ENCODE data around the gene TMEM245.
"Not testable (repeated sequence)": the region's sequence is repeated elsewhere in the genome, so short reads cannot be mapped to it uniquely, and the experiment has no call there.

The TMEM245 gene

DNA sequence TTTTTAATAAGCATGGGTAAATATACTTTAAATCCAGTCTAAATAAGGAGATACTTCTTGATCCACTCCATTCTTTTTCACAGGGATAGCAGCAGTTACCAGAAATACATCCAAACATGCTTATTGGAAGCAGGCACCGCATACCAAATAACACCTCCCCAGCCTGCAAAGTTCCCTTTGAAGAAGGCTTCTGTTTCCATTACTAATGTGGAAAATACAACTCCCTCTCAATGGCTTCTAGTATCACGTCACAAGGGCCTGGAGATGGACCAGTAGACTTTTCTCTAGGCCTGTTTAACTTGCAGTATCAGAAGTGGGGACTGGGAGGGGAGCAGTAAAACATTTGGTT is 20.8 kb downstream of the TMEM245 start:
- DNase-seq, result no peak

DNA sequence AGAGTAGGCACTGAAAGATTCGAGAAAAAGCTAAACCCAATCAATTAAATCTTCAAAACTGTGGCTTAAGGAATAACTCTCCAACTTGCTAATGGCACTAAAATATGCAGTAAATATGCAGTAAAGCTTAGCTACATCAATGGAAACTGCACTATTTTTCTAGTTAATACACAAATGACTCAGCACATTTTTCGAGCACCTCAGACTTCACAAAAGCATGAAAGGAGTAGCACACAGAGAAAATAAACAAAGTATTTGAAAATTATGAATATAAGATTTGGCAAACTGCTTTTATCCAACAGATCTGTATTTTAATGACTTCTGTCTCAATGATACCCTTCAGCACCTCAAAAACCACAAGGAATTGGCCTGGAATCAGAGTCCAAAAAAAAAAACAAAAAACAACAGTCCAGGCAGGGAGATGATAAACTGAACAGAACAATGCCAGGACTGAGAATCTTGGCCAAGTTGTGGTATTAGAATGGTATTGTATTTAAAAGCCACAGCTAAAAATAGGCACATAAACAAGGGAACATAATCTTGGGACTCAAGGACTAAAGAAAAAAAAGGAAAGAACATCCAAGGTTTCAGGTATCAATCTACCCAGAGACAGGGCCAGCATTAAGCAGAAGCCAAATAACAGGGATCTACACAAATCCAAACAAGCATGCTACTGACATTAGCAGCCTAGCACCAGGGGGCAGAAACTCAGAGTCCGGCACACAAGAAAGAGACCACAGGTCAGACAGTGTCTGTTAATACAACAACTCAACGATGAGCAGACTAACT is 21.4 kb downstream of the TMEM245 start:
- no peak for DNase-seq

DNA sequence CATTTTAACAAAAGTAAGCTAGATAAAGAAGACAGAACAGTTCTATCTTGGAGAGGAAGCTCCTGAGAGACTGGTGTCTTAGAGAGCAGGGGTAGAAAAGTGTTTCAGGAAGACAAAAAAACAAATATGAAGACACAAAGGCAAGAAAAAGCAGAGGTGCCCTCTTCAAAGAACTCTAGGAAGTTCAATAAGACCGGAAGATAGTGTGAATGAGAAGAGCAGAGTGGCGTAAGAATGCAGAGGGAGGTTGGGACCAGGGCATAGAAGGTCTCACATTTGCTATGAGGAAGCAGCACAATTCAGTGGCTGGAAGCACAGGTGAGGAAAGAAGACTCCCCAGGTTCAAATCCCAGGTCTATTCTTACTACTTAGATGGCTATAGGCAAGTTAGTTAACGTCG is 22.6 kb downstream of the TMEM245 start:
- DNase-seq, result no peak

DNA sequence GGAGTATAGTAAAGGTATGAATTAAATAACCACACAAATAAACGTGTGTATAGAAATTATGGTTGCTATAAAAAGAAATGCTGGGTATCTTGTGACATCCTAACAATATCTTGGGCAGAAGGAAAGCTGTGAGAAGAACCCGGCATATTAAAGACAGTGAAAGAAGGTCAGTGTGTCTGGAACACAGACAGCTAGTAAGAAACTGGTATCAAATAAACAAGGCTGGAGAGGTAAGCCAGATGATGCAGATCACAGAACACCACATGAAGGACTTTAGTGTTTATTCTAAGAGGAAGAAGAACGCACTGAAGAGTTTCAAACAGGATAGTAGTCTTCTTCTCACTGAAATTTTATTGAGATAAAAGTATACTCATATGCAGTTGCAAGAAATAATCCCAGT is 24.4 kb downstream of the TMEM245 start:
- DNase-seq, result no peak

DNA sequence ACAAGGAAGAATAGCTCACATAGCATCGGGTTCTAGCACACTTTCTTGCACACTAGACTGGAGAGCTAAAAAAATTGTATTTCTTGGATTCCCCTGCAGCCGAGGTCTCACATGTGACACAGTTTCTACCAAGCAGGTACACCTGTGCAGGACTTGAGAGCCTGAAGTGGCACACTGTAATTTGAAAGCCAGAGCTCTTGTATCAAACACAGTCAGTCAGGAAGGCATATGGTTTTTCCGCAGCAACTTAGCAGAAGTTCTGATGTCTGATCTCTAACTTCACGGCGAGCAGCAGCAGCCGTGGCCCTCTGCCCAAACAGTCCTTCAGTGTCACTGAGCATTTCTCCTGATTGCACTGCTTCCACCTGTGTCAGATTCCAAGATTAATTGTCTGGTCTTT is 25.5 kb downstream of the TMEM245 start:
- DNase-seq, result no peak

DNA sequence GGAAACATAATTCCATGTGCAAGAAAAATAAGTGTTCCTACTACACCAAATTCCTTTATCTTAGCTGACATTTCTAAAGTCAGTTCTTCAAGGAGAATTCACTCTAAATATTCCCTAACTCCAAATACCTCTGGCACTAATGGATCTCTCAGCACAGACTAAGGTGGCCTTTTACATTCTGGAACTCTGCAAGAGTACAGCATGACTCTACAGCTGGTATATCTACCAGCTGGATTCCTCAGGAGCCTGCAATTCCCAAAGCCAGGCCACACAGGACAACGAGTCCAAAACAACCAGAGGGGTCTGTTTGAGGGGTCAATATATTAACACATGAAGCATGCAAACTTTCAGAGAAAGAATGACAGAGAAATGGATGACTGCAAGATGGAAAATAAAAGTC is 27.2 kb downstream of the TMEM245 start:
- DNase-seq, result no peak

DNA sequence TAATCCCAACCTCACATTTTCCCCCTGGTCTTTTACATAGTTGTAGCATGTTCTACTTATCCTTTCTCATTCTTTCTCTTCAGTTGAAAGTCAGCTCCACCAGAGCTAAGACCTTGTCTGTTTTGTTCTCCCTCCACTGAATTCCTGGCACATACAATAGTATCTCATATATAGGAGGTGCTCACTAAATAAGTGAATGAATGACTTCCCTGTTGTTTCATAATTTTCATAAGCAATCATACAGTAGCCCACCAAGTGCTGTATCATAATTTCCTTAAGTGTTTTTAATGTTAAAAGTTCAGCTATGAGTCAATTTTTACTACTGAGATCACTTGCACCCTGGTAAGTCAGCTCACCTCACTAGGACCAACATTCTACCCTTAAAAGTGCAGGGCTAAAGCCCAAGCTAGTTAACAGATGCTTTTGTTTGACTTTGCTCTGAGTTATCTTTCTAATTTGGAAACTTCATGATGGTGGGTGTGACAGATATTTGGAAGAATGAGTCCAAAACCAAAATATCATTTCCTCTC is 27.6 kb downstream of the TMEM245 start:
- no peak for DNase-seq

DNA sequence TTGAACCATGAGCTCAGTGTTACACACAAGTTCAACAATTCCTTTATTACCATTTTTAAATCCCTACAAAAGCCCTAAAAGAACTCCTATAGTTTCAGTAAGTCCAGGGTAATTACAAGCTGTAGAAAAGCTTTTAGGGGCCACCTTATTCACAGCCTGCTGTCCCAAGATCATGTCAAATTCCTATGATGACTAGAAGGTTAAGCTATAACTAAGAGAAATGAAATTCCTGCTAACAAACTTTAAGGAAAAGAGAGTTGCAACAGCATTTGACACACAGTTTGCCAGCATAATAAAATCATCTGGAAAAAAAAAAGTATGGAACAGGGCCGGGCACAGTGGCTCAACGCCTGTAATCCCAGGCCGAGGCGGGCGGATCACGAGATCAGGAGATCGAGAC is 31.5 kb downstream of the TMEM245 start:
- DNase-seq, result no peak

DNA sequence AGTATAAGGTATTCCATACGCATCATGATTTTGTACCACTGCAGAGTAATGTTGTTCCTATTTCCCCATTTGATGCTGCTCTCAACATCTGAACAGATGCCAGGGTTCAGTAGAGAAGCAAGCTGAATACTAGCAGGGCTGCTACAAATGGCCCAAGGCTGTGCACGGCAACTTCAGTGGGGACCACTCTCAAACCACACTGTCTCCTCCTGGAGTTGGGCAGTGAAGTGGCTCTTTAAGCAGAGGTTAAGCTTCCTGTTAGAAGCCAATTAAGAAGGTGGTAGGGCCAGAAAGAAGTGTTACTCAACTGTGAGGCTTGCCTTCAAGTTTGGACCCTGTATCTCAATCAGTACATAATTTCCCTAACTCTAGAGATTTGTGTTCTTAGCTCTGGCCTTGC is 32.0 kb downstream of the TMEM245 start:
- DNase-seq, result no peak

DNA sequence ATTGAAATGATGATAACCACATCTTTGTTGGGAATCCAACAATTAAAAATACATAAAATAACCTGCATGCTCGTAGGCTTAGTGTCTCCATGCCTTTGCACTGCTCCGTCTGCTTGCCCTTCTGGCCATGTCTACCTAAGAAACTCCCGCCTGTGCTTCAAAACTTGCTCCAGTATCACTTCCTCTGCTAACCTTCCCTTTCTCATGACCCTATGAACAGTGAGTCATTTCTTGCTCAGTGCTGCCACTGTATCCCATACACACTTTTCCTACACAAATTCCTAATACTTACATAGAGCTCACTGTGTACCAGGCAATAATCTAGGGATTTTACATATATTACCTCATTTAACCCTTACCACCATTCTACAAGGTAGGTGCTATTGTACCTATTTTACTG is 33.5 kb downstream of the TMEM245 start:
- DNase-seq, result no peak

DNA sequence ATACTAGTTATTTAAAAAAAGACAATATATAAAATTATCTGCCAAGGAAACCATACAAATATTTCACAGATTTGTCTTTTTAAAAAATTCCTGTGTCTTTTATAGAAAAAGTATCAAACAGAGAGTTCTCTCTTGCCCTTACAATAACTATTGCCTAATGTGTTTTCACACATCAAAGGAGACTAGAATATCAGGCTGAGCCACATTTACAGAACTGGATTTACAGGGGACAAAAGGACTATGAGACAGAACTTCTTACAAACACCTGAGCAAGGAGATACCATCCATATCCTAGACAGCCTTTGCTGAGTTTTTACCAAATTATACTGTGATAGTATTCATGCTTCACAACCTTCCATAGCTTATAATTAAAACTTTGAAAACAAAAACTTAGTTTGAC is 34.2 kb downstream of the TMEM245 start:
- no peak for DNase-seq

DNA sequence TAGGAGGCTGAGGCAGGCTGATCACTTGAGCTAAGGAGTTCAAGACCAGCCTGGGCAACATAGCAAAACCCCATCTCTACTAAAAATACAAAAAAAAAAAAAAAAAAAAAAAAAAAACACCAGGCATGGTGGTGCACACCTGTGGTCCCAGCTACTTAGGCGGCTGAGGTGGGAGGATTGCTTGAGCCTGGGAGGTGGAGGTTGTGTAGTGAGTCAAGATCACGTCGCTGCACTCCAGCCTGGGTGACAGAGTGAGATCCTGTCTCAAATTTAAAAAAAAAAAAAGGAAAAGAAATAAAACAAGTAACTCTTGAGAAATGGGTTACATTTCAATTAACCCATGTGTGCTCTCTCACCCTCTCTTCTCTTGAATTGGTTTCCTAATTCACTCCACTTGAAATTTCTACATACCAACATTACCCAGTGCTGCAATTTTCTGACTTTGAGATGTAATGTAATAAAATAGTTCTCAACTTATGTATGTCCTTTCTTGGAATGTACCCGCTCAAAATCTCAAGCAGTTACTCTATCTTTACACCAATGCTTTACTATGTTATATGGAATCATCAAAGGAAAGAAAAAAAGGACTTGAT is 35.8 kb downstream of the TMEM245 start:
- no peak for DNase-seq

DNA sequence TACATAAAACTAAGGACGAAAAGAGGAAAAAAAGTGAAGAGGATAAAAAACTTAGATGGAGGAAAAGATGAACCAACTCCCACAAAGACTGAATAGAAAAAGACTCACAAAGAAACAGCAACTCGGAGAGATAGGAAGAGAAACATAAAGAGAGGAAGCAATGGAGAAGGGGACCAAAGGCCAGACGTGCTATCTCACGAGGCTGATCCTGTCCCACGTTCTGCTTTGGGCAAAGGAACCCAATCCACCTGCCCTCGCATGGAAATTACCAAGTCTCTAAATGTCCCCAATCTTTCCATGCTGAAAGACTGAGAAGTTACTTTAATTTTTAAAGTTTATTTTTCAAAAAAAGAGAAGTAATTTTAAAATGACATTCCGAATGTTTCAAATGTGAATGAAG is 36.6 kb downstream of the TMEM245 start:
- DNase-seq, result no peak

DNA sequence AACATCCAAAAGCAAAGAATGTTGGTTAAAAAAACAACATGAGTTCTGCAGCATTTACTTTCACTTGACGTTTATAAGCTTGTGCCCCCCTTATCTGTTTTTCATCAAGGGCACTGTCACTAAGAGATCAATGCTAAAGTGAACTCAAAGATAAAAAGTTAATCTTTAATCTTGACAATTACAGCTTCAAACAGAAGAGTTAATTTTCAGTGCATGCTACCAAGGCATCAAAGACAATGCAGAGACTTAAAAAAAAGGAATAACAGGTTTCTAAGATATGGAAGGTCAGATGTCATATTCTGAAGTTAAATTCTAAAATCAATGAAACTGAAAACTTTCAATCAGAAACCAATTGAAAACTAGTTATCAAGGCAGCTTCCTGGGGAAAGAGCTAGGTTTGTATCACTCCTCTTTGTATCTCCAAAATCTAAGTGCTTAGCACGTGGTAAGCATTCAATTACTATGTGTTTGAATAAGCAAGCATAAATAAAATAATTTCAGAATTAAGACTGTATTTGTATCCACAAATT is 37.6 kb downstream of the TMEM245 start:
- no peak for DNase-seq

DNA sequence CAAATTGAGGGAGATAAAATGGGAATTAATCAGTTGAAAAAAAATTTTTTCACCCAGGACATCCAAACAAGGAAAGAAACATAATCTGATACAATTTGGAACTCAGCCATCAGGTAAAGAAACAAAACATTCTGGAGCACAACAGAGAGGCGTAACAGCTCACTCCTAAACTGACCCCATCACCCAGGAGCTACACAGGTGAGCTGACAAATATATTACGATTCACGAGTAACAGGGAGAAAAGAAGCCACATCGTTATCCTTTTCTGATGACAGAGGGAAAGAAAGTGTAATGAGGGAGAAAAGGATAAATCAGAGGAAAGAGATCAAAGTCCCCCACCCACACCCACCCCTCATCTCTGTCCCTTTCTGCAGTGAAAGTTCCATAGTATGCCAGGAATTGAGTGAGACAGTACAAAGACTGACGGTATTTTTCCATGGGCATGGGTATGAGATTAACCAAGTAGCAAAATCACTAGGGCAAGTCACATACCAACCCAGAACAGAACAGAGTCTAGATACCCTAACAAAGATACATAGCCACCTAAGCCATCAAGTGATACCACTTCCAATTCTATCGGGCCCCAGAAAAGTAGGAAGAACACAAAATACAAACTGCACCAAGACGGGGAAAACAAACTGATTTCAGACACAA is 45.4 kb downstream of the TMEM245 start:
- DNase-seq, result no peak

DNA sequence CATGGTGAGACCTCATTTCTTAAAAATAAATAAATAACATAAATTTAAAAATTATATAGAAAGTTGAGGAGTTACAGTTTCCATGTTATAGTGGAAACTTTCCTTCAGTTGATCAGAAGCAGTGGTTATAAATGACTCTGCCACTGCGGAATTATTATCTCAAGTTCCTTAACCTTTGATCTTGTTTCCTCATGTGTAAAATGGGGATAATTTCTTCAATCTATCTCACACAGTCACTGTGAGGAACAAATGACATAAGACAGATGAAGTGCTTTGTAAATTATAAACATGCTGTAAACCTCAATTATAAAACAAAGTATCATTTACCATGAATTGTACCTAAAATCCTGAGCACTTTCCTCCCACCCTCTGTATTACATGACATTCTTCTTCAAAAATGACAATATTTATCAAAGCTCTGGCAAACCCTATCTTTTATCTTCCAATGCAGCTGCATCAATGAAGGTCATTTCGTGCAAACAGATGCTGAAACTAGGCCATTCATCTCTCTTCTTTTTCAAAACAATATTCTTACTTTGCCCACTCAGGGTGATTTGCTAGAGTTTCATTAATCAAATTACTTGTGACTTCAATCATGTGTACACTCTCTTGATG is 46.8 kb downstream of the TMEM245 start:
- no peak for DNase-seq

DNA sequence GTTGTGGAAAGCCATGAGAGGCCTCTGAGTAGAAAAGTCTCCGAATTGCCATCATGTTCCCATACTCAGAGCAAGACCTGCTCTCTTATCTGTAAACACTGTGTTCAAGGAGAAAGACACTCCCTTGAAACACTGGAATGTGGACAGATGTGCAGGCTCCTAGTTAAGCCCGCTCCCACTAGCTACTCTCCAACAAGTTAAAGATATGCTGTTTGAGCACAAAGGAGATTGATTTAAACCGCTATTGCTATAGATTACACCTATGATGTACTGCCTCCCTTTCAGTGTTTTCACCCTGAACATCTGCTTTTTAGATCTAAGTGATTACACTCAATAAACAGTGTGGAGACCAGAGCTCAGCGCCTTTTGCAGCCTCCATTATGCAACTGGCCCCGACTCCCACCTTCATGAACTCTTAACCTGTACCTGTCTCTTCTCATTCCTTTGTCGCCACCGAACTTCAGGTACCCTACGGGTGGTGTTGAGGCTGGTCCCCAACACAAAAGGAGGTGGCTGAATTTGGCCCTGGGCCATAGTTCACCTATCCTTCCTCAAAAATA is 47.5 kb downstream of the TMEM245 start:
- no peak for DNase-seq

DNA sequence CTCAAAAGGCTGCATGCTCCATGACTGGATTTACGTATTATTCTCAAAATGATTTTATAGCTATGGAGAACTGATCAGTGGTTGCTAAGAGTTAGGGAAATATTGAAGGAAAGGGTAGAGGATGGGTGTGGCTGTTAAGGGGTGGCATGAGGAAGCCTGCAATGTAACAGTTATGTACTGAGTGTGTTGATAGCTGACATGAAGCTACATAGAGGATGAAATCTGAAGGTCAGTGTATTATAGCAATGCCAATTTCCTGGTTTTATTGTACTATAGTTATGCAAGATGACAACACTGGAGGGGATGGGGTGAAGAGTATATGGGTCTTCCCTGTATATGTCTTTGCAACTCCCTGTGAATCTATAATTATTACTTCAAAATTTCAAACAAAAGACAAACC is 51.0 kb downstream of the TMEM245 start:
- DNase-seq, result no peak

DNA sequence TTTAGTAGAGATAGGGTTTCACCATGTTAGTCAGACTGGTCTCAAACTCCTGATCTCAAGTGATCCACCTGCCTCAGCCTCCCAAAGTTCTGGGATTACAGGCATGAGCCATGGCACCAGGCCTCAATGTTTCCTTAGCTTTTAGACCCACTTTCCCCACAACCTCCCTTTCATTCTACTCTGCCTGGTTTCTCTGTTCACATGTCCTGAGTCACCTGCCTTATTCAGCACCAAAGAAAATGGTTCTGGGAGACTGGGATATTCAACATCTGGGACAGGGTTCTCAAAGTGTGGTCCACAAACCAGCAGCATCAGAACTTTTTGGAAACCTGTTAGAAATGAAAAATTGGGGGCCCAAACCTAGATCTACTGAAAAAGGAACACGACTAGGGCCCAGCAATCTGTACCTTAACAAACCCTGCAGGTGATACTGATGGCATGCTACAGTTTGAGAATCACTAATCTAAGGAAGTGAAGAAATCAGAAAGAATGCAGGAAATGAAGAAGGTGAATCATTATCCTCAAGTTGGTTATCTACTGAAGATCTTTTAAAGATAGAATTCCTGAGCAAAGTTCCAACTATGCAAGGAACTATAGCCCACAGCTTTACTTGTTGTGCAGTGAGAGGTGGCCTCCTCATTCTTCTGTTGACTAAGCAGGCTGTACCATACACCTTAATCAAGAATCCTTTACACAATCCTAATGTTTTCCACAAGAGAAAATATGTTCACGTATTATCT is 54.6 kb downstream of the TMEM245 start:
- DNase-seq, result no peak

DNA sequence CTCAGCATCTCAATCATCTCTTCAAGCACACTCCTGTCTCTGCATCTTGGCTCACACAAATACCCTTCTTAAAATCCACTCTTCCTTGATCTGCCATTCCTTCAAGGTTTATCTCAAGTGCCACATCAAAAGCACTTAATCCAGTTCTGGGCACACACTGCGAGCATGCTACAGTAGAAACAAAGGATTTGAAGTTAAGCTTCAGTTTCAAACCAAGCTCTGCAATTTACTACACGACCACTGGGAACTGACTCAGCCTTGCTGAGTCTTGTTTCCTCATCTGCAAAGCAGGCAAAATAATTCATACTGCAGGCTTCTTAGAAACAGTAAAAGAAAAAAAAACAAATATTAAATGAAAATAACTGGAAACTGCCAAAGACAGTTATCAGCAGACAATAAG is 56.0 kb downstream of the TMEM245 start:
- no peak for DNase-seq

DNA sequence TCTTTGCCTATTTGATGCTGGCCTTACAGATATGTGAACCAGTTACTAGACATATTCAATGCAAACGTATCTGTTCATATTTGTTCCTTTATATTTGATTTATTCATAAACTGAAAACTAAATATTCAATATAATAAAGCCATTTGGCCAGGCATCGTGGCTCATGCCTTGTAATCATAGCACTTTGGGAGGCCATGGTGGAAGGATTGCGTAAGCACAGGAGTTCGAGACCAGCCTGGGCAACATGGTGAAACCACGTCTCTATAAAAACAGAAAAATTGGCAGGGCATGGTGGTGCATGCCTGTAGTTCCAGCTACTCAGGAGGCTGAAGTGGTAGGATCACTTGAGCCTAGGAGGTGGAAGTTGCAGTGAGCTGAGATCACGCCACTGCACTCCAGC is 57.2 kb downstream of the TMEM245 start:
- DNase-seq, result no peak

DNA sequence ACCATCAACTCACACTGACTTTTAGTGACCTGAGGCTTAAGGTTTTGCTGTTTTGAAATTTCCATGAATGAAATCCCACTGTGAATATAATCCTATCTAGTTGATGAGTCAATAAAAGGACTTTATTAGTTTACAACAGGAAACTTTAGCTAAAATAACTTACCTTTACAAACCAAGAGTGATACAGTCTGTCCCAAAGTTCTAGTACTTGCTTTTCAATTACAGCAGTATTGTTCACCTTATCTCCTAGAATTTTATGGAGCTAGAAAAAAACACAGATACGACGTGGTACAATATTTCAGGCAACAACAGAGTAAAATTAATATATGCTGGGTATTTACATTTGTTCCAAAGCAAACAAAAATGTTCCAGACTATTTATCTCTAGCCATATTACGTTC is 59.6 kb downstream of the TMEM245 start:
- no peak for DNase-seq

DNA sequence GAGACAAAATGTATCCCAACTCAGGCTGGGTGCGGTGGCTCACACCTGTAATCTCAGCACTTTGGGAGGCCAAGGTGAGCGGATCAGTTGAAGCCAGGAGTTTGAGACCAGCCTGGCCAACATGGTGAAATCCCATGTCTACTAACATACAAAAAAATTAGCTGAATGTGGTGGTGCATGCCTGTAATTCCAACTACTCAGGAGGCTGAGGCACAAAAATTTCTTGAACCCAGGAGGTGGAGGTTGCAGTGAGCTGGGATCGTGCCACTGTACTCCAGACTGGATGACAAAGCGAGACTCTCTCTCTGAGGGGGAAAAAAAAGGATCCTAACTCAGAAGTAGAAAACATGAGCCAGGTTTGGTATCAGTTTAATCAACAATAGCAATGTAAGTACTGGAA is 66.6 kb downstream of the TMEM245 start:
- DNase-seq, result not testable (repeated sequence)
